GM12892 (cell line): ENCODE data around the gene INTS15.

Experiments used
- DNase-seq: peaks from one replicate; pipeline ENCODE4 v3.0.0; 2011; ENCODE audit not compliant: insufficient read length
- FAIRE-seq: peaks from 2 replicates; lab custom pipeline; 2011; peaks lifted over from hg19 to GRCh38; lab: Jason Lieb, UNC
- POLR2A ChIP-seq: IDR thresholded peaks from 2 replicates; pipeline ENCODE4 v1.6.1; 2011; ENCODE audit warnings: low read depth, low read length, control low read depth
- POLR2AphosphoS5 ChIP-seq: IDR thresholded peaks from 2 replicates; pipeline ENCODE4 v1.6.1; 2011; ENCODE audit warnings: low read depth, low read length, control low read depth
- TAF1 ChIP-seq: IDR thresholded peaks from 2 replicates; pipeline ENCODE4 v1.6.1; 2011; ENCODE audit warnings: low read depth, mild to moderate bottlenecking, control low read depth, low read length, borderline replicate concordance

The INTS15 gene

GRCh38 chr7:6615723-6616555, 26.1 kb downstream of the INTS15 start:
- FAIRE-seq (no peak), DNase-seq (no peak)
- no peak for TF ChIP-seq POLR2A
- TF ChIP-seq POLR2AphosphoS5, result no peak
- TF ChIP-seq TAF1, result no peak

GRCh38 chr7:6616854-6617643, 27.2 kb downstream of the INTS15 start:
- no peak for TF ChIP-seq POLR2AphosphoS5
- TF ChIP-seq TAF1, result no peak
- FAIRE-seq (no peak), DNase-seq (no peak)

- TF ChIP-seq POLR2A, result no peak
- TF ChIP-seq POLR2AphosphoS5, result no peak
- TF ChIP-seq TAF1, result no peak
- DNase-seq, result no peak
- FAIRE-seq, result no peak
Measured at GRCh38 chr7:6618621-6619020, 28.8 kb downstream of the INTS15 start.

- TF ChIP-seq TAF1, result no peak
- FAIRE-seq, result no peak
- no peak for DNase-seq
Measured at GRCh38 chr7:6619961-6620360, 30.1 kb downstream of the INTS15 start.

- TF ChIP-seq POLR2AphosphoS5 (no peak), TAF1 (no peak), POLR2A (no peak)
- DNase-seq, result no peak
- peak; percentile 5 for FAIRE-seq
Measured at GRCh38 chr7:6621195-6622133, 31.6 kb downstream of the INTS15 start.

- no peak for TF ChIP-seq POLR2AphosphoS5
- TF ChIP-seq TAF1, result no peak
- TF ChIP-seq POLR2A, result no peak
- no peak for FAIRE-seq
- DNase-seq, result no peak
Measured at GRCh38 chr7:6622134-6622710, 32.4 kb downstream of the INTS15 start.

- no peak for TF ChIP-seq TAF1
- TF ChIP-seq POLR2AphosphoS5, result no peak
- TF ChIP-seq POLR2A, result no peak
- no peak for FAIRE-seq
- DNase-seq, result no peak
Measured at GRCh38 chr7:6623589-6624245, 33.9 kb downstream of the INTS15 start.

GRCh38 chr7:6624246-6624611, 34.4 kb downstream of the INTS15 start:
- no peak for TF ChIP-seq POLR2A
- TF ChIP-seq POLR2AphosphoS5, result no peak
- no peak for TF ChIP-seq TAF1
- no peak for FAIRE-seq
- DNase-seq, result no peak

- FAIRE-seq, result no peak
- DNase-seq, result no peak
- no peak for TF ChIP-seq TAF1
- no peak for TF ChIP-seq POLR2A
- TF ChIP-seq POLR2AphosphoS5, result no peak
Measured at GRCh38 chr7:6628045-6628444, 38.2 kb downstream of the INTS15 start.

GRCh38 chr7:6630007-6630849, 40.4 kb downstream of the INTS15 start:
- no peak for TF ChIP-seq POLR2A
- no peak for TF ChIP-seq TAF1
- no peak for TF ChIP-seq POLR2AphosphoS5
- FAIRE-seq (no peak), DNase-seq (no peak)
